ENCODE measurements around the gene FAHD2A. TPM values are rescaled to one million over a fixed set of nuclear protein-coding genes. Genes with fewer than 3 reads are reported as not detected.

Gene FAHD2A
- total and polyA plus RNA-seq, 2 of the 8 experiments (the other 6 are each of a cell fraction or from before 2014, with no cell fraction given) = 24.2 to 26.7 TPM

- TF ChIP-seq ATF2 (IDR thresholded peaks at IDR 0.05; ENCODE audit: low read length) = no peak
- no peak for TF ChIP-seq MAX (IDR thresholded peaks at IDR 0.05)
- TF ChIP-seq YY1 (IDR thresholded peaks at IDR 0.05; ENCODE audit: low read depth, low read length) = no peak
- TF ChIP-seq RXRA (IDR thresholded peaks at IDR 0.05; ENCODE audit: insufficient read depth, low read depth, low read length) = no peak
- no peak for TF ChIP-seq FOSL1 (IDR thresholded peaks at IDR 0.05; ENCODE audit: insufficient read depth, low read depth, low read length)
Observed at GRCh38 chr2:95374451-95374920, 28.0 kb upstream of the FAHD2A start (continued).
